T-helper 2 cell treated with Interferon-gamma antibody and Interleukin-4, amounts not matched to agents 5 μg/mL and 100 μg/mL, for 36 hours (primary cell): ENCODE data around the gene SORCS3.
"Not testable (repeated sequence)": the region's sequence is repeated elsewhere in the genome, so short reads cannot be mapped to it uniquely, and the experiment has no call there.

ENCODE experiments used
- DNase-seq: peaks from one replicate; pipeline ENCODE4 v3.0.0; 2021; ENCODE audit warnings: low spot score
- H3K27ac Mint-ChIP-seq: one replicate; pipeline ENCODE4 v1.8.0; 2021; ENCODE audit warnings: mild to moderate bottlenecking, mixed read lengths
- H3K27me3 Mint-ChIP-seq: one replicate; pipeline ENCODE4 v1.8.0; 2021; ENCODE audit warnings: low read depth, mixed read lengths
- H3K36me3 Mint-ChIP-seq: one replicate; pipeline ENCODE4 v1.8.0; 2021; ENCODE audit warnings: low read depth, mixed read lengths
- H3K4me1 Mint-ChIP-seq: one replicate; pipeline ENCODE4 v1.8.0; 2021; ENCODE audit warnings: low read depth, mixed read lengths
- H3K4me3 Mint-ChIP-seq: one replicate; pipeline ENCODE4 v1.8.0; 2022; ENCODE audit warnings: mild to moderate bottlenecking, moderate library complexity, mixed read lengths
- H3K9me3 Mint-ChIP-seq: one replicate; pipeline ENCODE4 v1.8.0; 2021; ENCODE audit warnings: mixed read lengths

The SORCS3 gene

DNA sequence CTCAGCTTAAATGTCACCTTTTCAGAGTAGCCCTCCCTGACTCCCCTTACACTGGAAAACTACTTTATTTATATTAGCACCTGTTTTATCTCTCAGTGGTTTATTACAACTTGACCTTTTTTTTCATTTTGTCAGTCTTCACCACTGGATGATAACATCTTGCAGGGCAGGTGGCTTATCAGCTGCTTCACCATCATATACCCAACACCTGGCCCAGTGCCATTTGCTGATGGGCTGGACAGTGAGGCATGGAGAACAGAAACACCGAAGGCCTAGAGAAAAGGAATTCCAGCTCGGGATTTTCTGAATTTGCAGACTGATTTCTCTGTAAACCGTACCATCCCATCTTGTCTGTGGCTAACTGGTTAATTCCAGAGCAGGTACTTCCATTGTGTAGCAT, 48.5 kb downstream of the SORCS3 start:
- no peaks in the 10 kb centered on the region for H3K36me3 Mint-ChIP-seq
- DNase-seq, result no peak
- H3K9me3 Mint-ChIP-seq, result no peaks in the 10 kb centered on the region
- no peak overlapping the region for H3K27ac Mint-ChIP-seq
- no peaks in the 10 kb centered on the region for H3K27me3 Mint-ChIP-seq
- no peak overlapping the region for H3K4me3 Mint-ChIP-seq
- no peaks in the 10 kb centered on the region for H3K4me1 Mint-ChIP-seq

DNA sequence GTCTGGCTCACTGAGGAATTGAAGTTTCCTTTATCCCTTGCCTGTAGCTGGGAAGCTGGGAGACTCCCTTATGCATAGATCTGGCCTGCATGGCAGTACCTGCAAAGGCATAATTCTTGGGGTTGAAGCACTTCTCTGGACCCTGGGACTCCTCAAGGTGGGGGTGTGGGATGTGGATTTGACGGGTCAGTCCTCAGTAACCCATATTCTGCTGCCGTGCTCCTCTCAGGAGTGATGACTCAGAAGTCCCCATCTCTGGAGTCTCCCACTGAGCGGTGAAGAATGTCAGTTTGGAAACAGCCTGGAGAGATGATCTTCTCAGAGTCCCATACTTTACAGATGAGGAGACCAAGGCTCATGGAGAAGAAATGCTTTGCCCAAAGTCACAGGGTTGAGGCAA, 49.0 kb downstream of the SORCS3 start:
- Mint-ChIP-seq H3K27ac (no peak overlapping the region), H3K4me1 (no peaks in the 10 kb centered on the region), H3K9me3 (no peaks in the 10 kb centered on the region), H3K27me3 (no peaks in the 10 kb centered on the region), H3K4me3 (no peak overlapping the region), H3K36me3 (no peaks in the 10 kb centered on the region)
- DNase-seq, result no peak

DNA sequence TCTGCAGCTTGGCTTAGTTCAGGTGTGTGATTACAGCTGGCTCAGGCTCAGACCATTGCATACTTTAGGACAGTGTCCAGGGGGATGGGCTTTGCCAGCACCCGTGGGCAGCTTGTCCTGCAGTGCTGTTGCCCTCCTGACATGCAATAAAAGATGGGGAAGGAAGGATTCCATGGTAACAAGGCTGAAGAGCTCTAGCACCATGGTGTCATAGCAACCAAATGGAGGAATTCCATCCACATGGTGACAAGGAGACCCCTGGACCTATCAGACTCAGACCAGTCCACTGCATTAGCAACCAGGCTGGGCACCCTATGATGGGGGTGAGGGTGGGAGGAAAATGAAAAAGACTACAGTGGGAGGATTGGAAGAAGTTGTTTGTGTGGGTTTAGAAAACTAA, 49.9 kb downstream of the SORCS3 start:
- no peak overlapping the region for H3K27ac Mint-ChIP-seq
- no peaks in the 10 kb centered on the region for H3K27me3 Mint-ChIP-seq
- no peaks in the 10 kb centered on the region for H3K36me3 Mint-ChIP-seq
- DNase-seq, result no peak
- no peaks in the 10 kb centered on the region for H3K4me1 Mint-ChIP-seq
- no peak overlapping the region for H3K4me3 Mint-ChIP-seq
- no peaks in the 10 kb centered on the region for H3K9me3 Mint-ChIP-seq

DNA sequence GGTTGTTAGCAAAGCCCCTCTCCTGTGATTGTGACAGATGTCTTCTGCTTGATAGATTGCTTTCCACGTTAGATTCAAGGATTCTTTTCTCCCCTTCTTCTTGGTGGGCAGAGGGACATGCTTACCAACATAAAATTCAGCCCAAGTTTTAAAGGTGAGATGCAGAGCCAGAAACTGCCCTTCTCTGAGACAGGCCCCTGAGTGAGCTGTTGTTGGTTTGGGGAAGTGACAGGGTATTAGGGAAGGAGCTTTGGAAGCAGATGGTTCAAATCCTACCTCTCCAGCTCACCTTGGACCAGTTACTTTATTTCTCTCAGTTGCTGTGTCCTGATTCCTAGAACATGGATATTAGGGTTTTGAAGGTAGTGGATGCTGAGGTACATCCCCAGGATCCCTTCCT, 53.0 kb downstream of the SORCS3 start:
- no peak overlapping the region for H3K27ac Mint-ChIP-seq
- H3K4me3 Mint-ChIP-seq, result no peak overlapping the region
- no peaks in the 10 kb centered on the region for H3K4me1 Mint-ChIP-seq
- H3K27me3 Mint-ChIP-seq, result no peaks in the 10 kb centered on the region
- no peak for DNase-seq
- no peaks in the 10 kb centered on the region for H3K9me3 Mint-ChIP-seq
- H3K36me3 Mint-ChIP-seq, result no peaks in the 10 kb centered on the region

DNA sequence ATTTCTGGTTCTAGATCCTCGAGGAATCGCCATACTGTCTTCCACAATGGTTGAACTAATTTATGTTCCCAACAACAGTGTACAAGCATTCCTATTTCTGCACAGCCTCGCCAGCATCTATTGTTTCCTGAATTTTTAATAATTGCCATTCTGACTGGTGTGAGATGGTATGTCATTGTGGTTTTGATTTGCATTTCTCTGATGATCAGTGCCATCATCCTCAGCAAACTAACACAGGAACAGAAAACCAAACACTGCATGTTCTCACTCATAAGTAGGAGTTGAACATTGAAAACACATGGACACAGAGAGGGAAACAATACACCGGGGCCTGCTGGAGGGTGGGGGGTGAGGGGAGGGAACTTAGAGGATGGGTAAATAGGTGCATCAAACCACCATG, 62.2 kb downstream of the SORCS3 start:
- H3K36me3 Mint-ChIP-seq, H3K27me3 Mint-ChIP-seq, H3K27ac Mint-ChIP-seq, H3K4me1 Mint-ChIP-seq, H3K4me3 Mint-ChIP-seq, H3K9me3 Mint-ChIP-seq, DNase-seq: not testable (repeated sequence)

DNA sequence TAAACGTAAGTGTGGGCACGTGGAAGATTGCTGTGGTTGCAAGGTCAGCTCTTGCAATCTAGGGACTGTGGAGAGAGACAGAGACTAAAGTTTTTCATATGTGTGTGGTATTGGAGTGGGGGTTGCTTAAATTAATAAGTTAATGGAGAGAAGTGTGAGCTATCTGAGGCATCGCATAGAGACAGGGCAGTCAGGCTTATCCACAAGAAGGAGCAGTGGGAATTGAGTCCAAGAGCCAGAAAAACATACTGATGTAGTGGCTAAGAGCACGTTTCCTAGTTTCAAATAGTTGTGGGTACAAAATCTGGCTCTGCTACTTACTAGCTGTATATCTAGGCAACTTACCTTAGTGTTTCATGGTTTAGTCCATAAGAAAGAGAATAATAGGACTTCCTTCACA, 65.8 kb downstream of the SORCS3 start:
- Mint-ChIP-seq H3K9me3 (no peaks in the 10 kb centered on the region), H3K4me3 (no peak overlapping the region), H3K27ac (no peak overlapping the region), H3K27me3 (peaks cover 2% of the 10 kb centered on the region), H3K4me1 (no peaks in the 10 kb centered on the region), H3K36me3 (no peaks in the 10 kb centered on the region)
- DNase-seq, result no peak

DNA sequence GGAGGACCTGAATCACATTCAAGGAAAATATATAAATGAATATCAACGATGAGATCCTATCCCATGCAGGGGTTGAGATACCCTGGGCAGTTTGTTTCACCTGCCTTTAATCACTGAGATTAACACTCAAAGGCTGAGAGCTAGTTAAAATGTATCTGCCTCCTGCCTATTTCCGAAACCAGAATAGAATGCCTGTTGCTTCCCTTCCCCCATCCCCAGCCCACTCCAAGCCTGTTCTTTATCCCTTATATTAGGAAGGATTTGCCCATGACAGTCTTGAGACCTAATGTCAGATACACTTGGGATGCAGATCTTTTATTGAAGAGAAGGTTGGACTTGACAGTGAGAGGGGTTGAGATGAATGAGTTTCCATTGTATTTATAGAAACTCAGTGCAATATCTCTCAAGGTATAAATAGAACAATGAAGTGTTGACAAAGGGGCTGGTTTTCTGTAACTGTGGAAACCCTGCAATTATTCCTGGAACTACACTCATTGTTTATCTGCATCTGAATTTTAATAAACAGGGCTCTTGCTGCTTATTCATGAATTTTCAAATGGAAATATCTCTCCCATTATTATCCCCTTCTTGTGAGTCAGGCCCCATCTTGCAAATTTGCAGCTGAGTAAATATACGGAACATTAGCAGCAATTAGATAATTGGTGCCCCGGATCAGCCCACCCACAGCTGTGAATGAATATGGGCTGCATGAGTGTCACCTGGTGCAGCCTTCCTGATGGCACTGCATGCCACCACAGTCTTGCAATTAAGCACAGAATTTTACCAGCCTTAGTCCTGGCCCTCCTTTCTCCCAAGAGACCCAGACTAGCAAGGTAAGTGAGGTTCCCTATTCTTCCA, 66.7 kb downstream of the SORCS3 start:
- Mint-ChIP-seq H3K27me3 (peaks cover 4% of the 10 kb centered on the region), H3K4me3 (no peak overlapping the region), H3K27ac (no peak overlapping the region), H3K36me3 (no peaks in the 10 kb centered on the region), H3K4me1 (no peaks in the 10 kb centered on the region), H3K9me3 (no peaks in the 10 kb centered on the region)
- no peak for DNase-seq

DNA sequence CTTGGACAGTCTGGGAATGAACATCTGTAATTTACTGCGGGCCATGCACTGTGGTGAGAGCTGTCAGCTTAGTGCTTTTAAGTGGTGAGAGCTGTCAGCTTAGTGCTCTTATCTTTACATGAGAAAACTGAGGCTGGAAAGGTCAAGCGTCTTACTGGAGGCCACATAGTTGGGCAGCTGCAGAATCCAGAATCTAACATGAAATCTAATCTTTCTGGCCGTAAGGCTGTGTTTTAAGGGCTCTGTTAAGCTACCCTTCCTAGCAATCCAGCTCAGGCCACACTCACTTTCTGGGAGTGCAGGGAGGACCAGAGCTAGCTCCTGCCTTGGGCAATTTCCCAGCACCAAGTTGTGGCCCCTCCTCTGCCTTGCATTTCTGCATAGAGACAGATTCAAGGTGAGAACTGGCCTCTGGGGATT, 70.2 kb downstream of the SORCS3 start:
- no peaks in the 10 kb centered on the region for H3K9me3 Mint-ChIP-seq
- no peak overlapping the region for H3K4me3 Mint-ChIP-seq
- no peaks in the 10 kb centered on the region for H3K4me1 Mint-ChIP-seq
- no peak overlapping the region for H3K27ac Mint-ChIP-seq
- peaks cover 6% of the 10 kb centered on the region for H3K27me3 Mint-ChIP-seq
- DNase-seq, result no peak
- no peaks in the 10 kb centered on the region for H3K36me3 Mint-ChIP-seq

DNA sequence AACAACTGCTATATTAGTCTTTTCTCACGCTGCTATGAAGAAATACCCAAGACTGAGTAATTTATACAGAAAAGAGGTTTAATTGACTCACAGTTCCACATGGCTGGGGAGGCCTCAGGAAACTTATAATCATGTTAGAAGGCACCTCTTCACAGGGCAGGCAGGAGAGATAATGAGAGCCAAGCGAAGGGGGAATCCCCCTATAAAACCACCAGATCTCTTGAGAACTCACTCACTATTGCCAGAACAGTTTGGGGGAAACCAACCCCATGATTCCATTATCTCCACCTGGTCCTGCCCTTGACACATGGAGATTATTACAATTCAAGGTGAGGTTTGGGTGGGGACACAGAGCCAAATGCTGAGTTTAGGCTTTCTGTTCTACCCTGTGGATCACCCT, 89.5 kb downstream of the SORCS3 start:
- not testable (repeated sequence) for DNase-seq, H3K4me3 Mint-ChIP-seq, H3K9me3 Mint-ChIP-seq, H3K4me1 Mint-ChIP-seq, H3K27ac Mint-ChIP-seq, H3K36me3 Mint-ChIP-seq
- H3K27me3 Mint-ChIP-seq, result peaks cover 11% of the 10 kb centered on the region

DNA sequence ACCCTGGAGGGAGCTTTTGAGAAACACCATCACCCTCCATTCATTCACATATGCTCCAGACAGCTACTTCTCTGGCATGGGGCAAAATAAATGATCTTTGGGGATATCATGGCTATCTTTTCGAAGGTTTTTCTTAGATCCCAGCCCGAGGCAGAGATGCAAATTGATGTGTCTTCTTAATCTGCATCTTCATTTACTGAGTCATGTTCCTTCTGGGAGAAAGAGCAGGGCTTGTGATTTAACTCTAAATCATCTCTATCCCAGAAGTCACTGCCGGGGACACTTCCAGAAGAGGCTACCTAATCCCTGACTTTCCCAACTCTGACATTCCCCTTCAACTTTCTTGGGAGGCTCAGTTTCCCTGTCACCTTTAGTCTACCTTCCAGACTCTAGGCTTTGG, 90.1 kb downstream of the SORCS3 start:
- H3K27ac Mint-ChIP-seq, result no peak overlapping the region
- H3K4me3 Mint-ChIP-seq, result no peak overlapping the region
- no peak for DNase-seq
- H3K36me3 Mint-ChIP-seq, result no peaks in the 10 kb centered on the region
- no peaks in the 10 kb centered on the region for H3K9me3 Mint-ChIP-seq
- H3K27me3 Mint-ChIP-seq, result peaks cover 13% of the 10 kb centered on the region
- no peaks in the 10 kb centered on the region for H3K4me1 Mint-ChIP-seq

DNA sequence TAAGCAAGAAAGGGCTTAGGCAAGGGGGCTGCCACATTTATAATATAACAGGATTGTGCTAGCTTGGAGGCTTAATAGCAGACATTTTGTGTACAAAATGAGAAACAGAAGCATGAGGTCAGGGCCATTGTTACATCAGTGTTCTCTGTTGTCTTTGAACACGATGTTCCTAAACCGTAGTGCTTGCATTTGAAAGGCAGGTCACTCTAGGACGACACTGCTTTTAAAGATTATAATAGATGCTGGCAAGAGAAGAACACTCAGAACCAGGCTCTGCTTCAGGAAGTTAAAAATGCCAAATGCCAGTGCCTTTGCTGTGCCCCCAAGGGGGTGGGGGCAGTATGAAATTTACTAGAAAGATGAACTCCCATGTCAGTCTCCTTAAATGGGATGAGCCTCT, 91.1 kb downstream of the SORCS3 start:
- DNase-seq, result no peak
- Mint-ChIP-seq H3K4me3 (no peak overlapping the region), H3K9me3 (no peaks in the 10 kb centered on the region), H3K36me3 (no peaks in the 10 kb centered on the region), H3K27ac (no peak overlapping the region), H3K4me1 (no peaks in the 10 kb centered on the region), H3K27me3 (peaks cover 13% of the 10 kb centered on the region)

DNA sequence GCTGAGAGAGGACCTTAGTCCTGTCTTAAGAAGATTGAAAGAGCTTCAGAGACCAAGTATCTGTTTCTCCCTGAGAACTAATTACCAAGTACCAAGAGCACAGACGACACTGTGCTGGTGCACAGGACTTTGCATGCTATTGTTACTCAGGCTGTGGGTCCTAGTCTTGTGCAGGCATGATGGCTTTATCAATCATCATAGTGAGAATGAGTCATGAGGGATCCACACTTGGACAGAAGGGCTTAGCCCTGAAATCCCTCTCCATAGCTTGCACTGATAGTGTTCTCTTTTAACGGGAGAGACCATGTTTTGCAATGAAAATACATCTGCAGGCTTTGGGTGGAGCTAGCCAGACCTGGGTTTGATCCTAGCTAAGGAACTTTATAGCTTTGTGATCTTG, 93.3 kb downstream of the SORCS3 start:
- Mint-ChIP-seq H3K27ac (no peak overlapping the region), H3K9me3 (no peaks in the 10 kb centered on the region), H3K4me3 (no peak overlapping the region), H3K27me3 (peaks cover 13% of the 10 kb centered on the region), H3K4me1 (no peaks in the 10 kb centered on the region), H3K36me3 (no peaks in the 10 kb centered on the region)
- DNase-seq, result no peak

DNA sequence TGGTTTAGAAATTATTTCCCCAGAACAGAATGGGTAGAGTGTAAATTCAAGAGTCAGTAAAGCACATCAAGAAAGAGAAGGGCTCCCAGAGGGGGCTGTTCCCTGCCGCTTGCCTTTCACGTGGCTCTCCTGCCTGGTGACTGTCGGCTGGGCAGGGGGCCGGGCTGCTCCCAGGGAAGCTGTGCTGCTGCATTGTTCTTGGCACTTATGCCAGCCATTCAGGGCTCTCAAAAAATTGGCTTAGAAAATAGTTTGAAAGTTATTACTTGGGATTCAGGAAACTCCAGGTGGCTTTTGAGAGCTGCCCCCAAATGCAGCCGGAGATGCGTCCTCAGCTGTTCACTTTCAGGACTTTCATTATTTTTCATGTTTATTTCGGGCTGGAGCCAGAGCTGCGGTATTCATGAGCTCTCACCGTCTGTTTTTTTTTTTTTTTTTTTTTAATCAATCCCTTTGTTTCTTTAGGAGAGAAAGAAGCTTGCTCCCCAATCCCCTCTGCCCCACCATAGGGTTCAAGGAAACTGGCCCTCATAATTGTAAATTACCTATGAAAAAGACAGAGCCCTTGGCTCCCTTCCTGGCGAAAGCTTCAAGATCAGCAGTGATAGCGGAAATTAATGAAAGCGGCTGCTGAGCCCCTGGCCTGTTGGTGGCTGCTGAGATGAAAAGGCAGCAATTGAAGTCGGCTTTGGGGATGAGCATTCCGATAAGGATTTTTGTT, 94.1 kb downstream of the SORCS3 start:
- no peak overlapping the region for H3K27ac Mint-ChIP-seq
- no peaks in the 10 kb centered on the region for H3K4me1 Mint-ChIP-seq
- H3K27me3 Mint-ChIP-seq, result peaks cover 13% of the 10 kb centered on the region
- no peaks in the 10 kb centered on the region for H3K9me3 Mint-ChIP-seq
- no peak overlapping the region for H3K4me3 Mint-ChIP-seq
- DNase-seq, result no peak
- no peaks in the 10 kb centered on the region for H3K36me3 Mint-ChIP-seq

DNA sequence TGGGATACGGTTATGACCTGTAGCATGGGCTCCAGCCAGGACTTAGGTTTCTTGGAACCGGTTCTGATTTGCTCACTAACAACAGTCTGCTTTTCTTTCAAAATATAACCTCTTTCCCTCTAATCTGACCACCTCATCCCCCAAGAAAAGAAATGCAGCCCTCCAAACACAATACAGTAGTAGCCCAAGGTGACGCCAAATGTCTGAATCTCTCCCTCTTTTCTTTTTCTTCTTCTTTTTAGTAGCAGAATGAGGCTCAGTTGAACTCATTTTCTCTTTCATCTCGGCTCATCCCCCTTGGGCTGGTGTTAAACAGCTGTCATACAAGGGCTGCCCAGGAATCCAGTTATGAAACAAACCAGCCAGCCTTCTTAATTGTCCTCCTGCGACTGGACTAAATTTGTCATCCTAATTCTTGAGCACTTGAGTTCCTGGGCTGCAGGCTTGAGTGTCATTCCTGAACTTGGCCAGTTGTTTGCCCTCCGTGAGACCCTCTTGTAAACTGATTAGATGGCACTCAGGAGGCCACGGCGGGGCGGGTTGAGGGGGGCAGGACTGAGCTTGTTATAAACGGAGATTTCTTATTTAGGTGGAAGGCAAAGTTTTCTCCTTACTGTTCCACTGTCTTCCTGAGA, 94.8 kb downstream of the SORCS3 start:
- H3K36me3 Mint-ChIP-seq, result no peaks in the 10 kb centered on the region

More for the DNA sequence above, 94.8 kb downstream of the SORCS3 start:
- Mint-ChIP-seq H3K4me1 (no peaks in the 10 kb centered on the region), H3K27ac (no peak overlapping the region), H3K27me3 (peaks cover 13% of the 10 kb centered on the region), H3K4me3 (no peak overlapping the region), H3K9me3 (no peaks in the 10 kb centered on the region)
- DNase-seq, result no peak
